Pancreas (tissue), 10 donors: ENCODE results near the gene CCDC180. TPM values are rescaled to one million over a fixed set of nuclear protein-coding genes. Genes with fewer than 3 reads are reported as not detected.

Experiments
- ATAC-seq, 4 donors: fragments of 200-7000 bp; cut with Tn5 transposase; one replicate each; pipeline versions ENCODE4 v1.8.0 to v1.9.1; 2020; ENCODE audit warnings: mild to moderate bottlenecking in 4 of 4, moderate library complexity in 4 of 4
- DNase-seq, 6 donors: peaks; one replicate each; pipeline ENCODE4 v3.0.0-alpha.2; 2020
- FAIRE-seq: peaks from 2 replicates; lab custom pipeline; 2012; peaks lifted over from hg19 to GRCh38; lab: Jason Lieb, UNC
- H3K27ac ChIP-seq, 4 donors: fragments of 200-600 bp; sonication (generic); 1 replicate in 3 of 4; 2 replicates in 1 of 4; pipeline versions ENCODE4 v1.5.0 to v1.8.0; 2020
- H3K27me3 ChIP-seq, 4 donors: fragments of 200-600 bp; one replicate each; pipeline ENCODE4 v1.8.0; 2021
- H3K36me3 ChIP-seq, 3 donors: fragments of 200-600 bp; sonication (generic) in 1 of 3; one replicate each; pipeline versions ENCODE4 v1.5.0 to v1.8.0; 2020 to 2021
- H3K4me1 ChIP-seq, 3 donors: fragments of 200-600 bp; one replicate each; pipeline ENCODE4 v1.8.0; 2021
- H3K4me3 ChIP-seq, 4 donors: fragments of 200-600 bp; sonication (generic) in 2 of 4; one replicate each; pipeline versions ENCODE4 v1.5.0 to v1.8.0; 2020 to 2021
- H3K9me3 ChIP-seq, 4 donors: fragments of 200-600 bp; one replicate each; pipeline ENCODE4 v1.8.0; 2021
- CTCF ChIP-seq, 4 donors: fragments of 200-600 bp; sonication (generic) in 3 of 4; IDR thresholded peaks; one replicate each; pipeline versions ENCODE4 v1.5.0 to v1.8.0; 2021; ENCODE audit warnings: antibody characterized with exemption in 4 of 4
- WGBS, 2 donors: extraction: QIAGEN DNeasy Blood & Tissue Kit; methylation state at CpG; one replicate each; pipeline ENCODE4 v1.1.7; 2013; 5-methylcytosine and 5-hydroxymethylcytosine counted together
- intact Hi-C, 3 donors: fragments of 100-400 bp; cut with DNase I; formaldehyde crosslinking; loops; one replicate each; pipeline versions ENCODE4 v1.11.1 to v1.14.2; 2022
- polyA plus RNA-seq, 2 donors: library from polyadenylated mRNA; stranded (reverse); fragments of 200-250 nt; gene quantifications; one replicate each; pipeline ENCODE4 v1.2.3, GENCODE V29; 2013
- total RNA-seq, 6 donors: library from RNA; stranded (reverse); fragmentation: NEBNext Ultra II Directional in 4 of 6; extraction: Animal tissue kit (Norgen Biotek cat#: 25700) in 4 of 6; gene quantifications; one replicate each; pipeline versions ENCODE4 v1.2.1 to v1.2.4, GENCODE V29; 2021 to 2023
- donor health status: healthy with polysubstance abuse.
- donor health status: DM: no; HTN: no; CAD: no; lungs with moderate emphysema.
- donor health status: DM: no; HTN: no; CAD: no.
- donor health status: control.
- donor health status: control.
- donor health status: Bipolar disorder and iron deficiency.
- donor health status: DM: yes; HTN: yes; CAD: no.
- donor health status: DM: no; HTN: no; CAD: no.
- donor health status: DM: no; HTN: no; CAD: no.
- donor health status: DM: yes; HTN: yes; CAD: no.

CCDC180 gene
- total and polyA plus RNA-seq, 8 donors, result 2.0 to 7.2 (median 3.7) TPM

- H3K36me3 ChIP-seq, result peaks cover 0 to 6% (median 0%) of the 10 kb centered on the region in 3 donors
- TF ChIP-seq CTCF (IDR thresholded peaks at IDR 0.05), result no peak
- intact Hi-C loops, result no loop called here
- no peak overlapping the region for H3K27ac ChIP-seq
- FAIRE-seq, result no peak
- no peaks in the 10 kb centered on the region for H3K27me3 ChIP-seq
- 88 to 92% methylated on average over 2 of the region's 2 CpGs for WGBS, 2 donors
- no peaks in the 10 kb centered on the region for H3K9me3 ChIP-seq
- no peak for DNase-seq
- no peak overlapping the region for H3K4me3 ChIP-seq
- ATAC-seq, result no peak
- no peaks in the 10 kb centered on the region for H3K4me1 ChIP-seq
Measured at GRCh38 chr9:97319395-97319794, 11.9 kb downstream of the CCDC180 start.

DNA sequence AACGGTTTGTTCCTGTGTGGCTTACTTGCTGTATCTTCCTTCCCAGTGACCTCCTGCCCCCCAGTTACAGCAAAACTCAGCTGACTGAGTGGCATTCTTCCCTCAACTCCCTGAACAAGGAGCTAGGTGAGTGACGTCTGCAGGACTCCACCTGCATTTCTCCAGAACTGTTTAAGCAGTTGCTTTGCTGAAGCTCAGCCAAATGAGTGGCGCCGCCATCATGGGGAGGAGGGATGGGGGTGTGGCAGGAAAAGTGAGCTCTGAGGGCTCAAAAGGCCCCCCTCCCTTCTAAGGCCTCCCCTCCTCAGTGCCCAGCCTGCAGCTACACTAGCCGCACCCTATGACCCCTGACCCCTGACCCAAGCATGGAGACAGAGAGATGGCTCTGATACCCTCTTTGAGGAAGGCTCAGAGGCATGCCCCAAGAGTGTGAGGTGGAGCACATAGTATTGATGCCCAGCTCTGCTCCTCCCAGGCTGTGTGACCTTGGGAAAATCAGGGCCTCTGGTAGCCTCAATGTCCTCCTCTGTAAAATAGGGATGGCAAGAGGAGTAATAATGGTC is 12.7 kb downstream of the CCDC180 start:
- Histone ChIP-seq H3K36me3 (peaks cover 0 to 6% (median 0%) of the 10 kb centered on the region in 3 donors), H3K4me3 (no peak overlapping the region), H3K27me3 (no peaks in the 10 kb centered on the region), H3K27ac (no peak overlapping the region), H3K9me3 (no peaks in the 10 kb centered on the region), H3K4me1 (no peaks in the 10 kb centered on the region)
- no peak for ATAC-seq
- 90 to 92% methylated on average over 5 of the region's 5 CpGs for WGBS, 2 donors
- no peak for FAIRE-seq
- no peak for TF ChIP-seq CTCF (IDR thresholded peaks at IDR 0.05)
- DNase-seq, result no peak
- intact Hi-C loops, result no loop called here

DNA sequence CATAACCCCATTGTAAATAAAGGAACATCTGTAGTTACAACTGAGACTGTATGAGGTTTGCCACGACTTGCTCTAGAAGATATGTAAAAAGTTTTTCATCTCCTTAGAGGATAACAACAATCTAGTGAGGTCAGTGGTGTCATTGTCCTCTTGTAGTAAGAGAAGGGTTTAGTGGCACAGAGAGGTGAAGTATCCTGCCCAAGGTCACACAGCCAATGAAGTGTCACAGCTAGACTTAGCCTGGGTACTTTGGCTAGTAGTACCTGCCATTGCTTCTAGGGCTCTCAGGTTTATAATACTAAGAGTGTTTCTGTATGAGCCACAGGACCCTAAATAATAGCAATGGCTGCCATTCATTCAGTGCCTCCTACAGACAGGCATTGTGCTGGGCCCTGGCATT is 13.8 kb downstream of the CCDC180 start:
- Histone ChIP-seq H3K27me3 (no peaks in the 10 kb centered on the region), H3K27ac (no peak overlapping the region), H3K36me3 (peaks cover 0 to 6% (median 0%) of the 10 kb centered on the region in 3 donors), H3K9me3 (no peaks in the 10 kb centered on the region), H3K4me3 (no peak overlapping the region), H3K4me1 (no peaks in the 10 kb centered on the region)
- TF ChIP-seq CTCF (IDR thresholded peaks at IDR 0.05), result no peak
- no peak for FAIRE-seq
- ATAC-seq, result no peak
- intact Hi-C loops, result no loop called here
- DNase-seq, result no peak
- 89 to 93% methylated on average over 1 of the region's 1 CpG for WGBS, 2 donors

DNA sequence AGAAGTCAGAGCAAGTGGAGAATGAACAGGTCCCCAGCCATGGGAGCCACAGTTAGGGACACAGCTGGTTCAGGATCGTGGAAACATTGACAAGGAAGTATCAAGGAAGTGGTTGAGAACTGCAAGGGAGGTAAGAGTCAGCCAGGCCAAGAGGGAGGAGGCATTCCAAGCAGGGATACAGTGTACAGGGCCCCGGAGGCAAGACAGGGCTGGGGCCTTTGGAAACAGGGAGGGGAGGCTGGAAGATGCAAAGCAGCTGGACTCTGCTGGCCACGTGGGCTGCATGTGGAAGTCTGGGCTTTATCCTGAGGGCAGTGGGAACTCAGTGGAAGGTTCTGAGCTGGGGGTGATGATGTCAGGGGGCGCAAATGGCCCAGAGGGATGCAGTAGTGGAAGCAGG is 14.2 kb downstream of the CCDC180 start:
- Histone ChIP-seq H3K27ac (no peak overlapping the region), H3K4me3 (no peak overlapping the region), H3K4me1 (no peaks in the 10 kb centered on the region), H3K9me3 (no peaks in the 10 kb centered on the region), H3K27me3 (no peaks in the 10 kb centered on the region), H3K36me3 (peaks cover 0 to 6% (median 0%) of the 10 kb centered on the region in 3 donors)
- DNase-seq (no peak), ATAC-seq (no peak), FAIRE-seq (no peak)
- 62 to 66% methylated on average over 4 of the region's 4 CpGs for WGBS, 2 donors
- TF ChIP-seq CTCF (IDR thresholded peaks at IDR 0.05), result no peak
- intact Hi-C loops, result no loop called here

DNA sequence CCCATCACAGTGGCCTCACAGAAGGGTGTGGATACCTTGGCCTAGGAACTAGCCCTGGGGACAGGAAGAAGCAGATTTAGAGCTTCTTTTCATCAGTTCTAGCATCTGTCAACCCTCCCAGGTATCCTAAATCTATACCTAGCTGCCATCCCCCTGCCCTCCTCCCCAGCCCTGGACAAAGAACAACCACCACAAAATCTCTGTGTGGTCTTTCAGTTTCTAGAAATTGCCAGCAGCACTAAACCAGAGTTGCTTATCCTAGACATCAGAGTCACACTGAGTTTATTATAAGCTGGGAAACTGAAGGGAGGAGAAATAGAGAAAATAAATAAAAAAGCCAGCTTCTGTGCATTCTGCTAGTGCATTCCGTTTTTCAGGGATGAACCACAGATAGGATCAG is 14.6 kb downstream of the CCDC180 start:
- ATAC-seq (no peak), FAIRE-seq (no peak), DNase-seq (no peak)
- intact Hi-C loops, result no loop called here
- no peaks in the 10 kb centered on the region for H3K27me3 ChIP-seq
- H3K4me3 ChIP-seq, result no peak overlapping the region
- no peaks in the 10 kb centered on the region for H3K4me1 ChIP-seq
- no peak overlapping the region for H3K27ac ChIP-seq
- TF ChIP-seq CTCF (IDR thresholded peaks at IDR 0.05), result no peak
- H3K36me3 ChIP-seq, result peaks cover 0 to 6% (median 0%) of the 10 kb centered on the region in 3 donors
- no peaks in the 10 kb centered on the region for H3K9me3 ChIP-seq
- WGBS, 2 donors, result 85 to 93% methylated on average over 1 of the region's 1 CpG
